ENCODE data around the gene BSDC1. TPM values are rescaled to one million over a fixed set of nuclear protein-coding genes. Genes with fewer than 3 reads are reported as not detected.

BSDC1 gene
- total RNA-seq, 1 experiment from 2014 or later, result 44.3 TPM

DNA sequence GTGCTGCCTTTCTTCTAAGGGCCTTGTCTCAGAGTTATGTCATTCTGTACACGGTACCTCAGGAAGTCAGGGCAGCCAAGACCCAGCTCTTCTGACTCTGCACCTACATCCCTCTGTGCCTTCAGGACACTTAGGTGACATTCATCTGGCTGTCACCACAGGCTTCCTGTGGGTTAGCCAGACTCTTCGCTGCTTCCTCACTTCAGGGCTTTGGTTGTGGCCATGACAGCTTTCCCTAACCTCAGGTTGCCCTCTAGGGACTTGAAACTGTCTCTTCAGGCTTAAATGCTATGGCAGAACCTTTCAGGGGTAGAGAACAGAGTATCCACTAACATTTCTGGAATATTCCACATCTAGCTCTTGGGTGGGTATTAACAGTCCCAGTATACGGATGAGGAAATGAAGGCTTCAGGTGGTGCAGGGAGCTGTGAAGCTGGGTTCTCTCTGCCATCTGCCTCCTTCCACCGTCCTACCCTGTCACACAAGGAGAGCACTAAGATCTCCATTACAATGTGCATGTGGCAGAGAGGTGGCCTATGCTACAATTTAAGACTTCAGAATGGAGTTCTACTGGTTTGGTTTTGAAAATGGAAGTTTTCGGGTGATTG is 22.0 kb downstream of the BSDC1 start:
- no peaks in the 10 kb centered on the region for H3K27me3 Mint-ChIP-seq (ENCODE audit: low read depth)
- POLR2A ChIA-PET, result no interaction called here
- CTCF ChIA-PET, result interaction anchor here (0.9 kb wide), 1 partner anchor 21 kb away, joined by 3 read pairs; no protein-coding TSS in a partner anchor
- DNase-seq (ENCODE audit: low spot score), result no peak
- H3K4me3 Mint-ChIP-seq, result no peak overlapping the region
- H3K9me3 Mint-ChIP-seq, result no peaks in the 10 kb centered on the region
- no peak overlapping the region for H3K27ac Mint-ChIP-seq
- H3K4me1 Mint-ChIP-seq, result no peaks in the 10 kb centered on the region
- peaks cover 59% of the 10 kb centered on the region for H3K36me3 Mint-ChIP-seq
- ATAC-seq, result no peak
- TF ChIP-seq NR3C1 (CRISPR knock-in tag; conservative IDR thresholded peaks at IDR 0.05; ENCODE audit: low read depth), result no peak
- TF ChIP-seq, protein P1, sequence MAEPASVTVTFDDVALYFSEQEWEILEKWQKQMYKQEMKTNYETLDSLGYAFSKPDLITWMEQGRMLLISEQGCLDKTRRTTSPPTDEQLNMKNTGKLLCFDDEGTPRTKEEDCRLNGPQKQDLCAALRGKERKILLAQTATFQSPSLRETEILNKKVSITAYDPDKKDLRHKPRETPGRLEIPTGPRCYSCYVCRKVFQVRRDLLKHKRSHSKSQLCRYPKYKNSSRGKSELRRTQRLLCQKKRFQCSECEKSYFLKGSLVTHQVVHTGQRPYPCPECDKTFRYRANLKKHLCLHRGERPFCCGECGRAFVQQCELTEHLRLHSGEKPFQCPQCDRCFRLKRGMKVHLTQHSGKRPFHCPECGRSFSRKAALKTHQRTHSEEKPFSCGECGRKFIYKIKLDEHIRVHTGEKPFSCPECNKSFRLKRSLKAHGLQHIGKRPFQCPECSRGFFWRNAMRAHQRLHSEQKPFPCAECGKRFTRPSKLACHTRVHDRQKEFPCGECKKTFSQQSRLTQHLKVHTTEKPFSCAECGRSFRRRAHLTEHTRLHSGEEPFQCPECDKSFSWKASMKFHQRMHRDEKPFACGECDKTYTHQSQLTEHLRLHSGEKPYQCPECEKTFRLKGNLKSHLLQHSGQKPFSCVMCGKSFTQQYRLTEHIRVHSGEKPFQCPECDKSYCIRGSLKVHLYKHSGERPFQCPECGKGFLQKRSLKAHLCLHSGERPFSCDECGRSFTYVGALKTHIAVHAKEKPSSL (CRISPR knock-in tag; conservative IDR thresholded peaks at IDR 0.05), result no peak
- TF ChIP-seq JAZF1 (CRISPR knock-in tag; IDR thresholded peaks at IDR 0.05), result no peak
- TF ChIP-seq TP53 (CRISPR knock-in tag; IDR thresholded peaks at IDR 0.05), result no peak
- TF ChIP-seq, protein P2, sequence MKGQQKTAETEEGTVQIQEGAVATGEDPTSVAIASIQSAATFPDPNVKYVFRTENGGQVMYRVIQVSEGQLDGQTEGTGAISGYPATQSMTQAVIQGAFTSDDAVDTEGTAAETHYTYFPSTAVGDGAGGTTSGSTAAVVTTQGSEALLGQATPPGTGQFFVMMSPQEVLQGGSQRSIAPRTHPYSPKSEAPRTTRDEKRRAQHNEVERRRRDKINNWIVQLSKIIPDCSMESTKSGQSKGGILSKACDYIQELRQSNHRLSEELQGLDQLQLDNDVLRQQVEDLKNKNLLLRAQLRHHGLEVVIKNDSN (CRISPR knock-in tag; IDR thresholded peaks at IDR 0.05), result no peak
- TF ChIP-seq, protein P3, sequence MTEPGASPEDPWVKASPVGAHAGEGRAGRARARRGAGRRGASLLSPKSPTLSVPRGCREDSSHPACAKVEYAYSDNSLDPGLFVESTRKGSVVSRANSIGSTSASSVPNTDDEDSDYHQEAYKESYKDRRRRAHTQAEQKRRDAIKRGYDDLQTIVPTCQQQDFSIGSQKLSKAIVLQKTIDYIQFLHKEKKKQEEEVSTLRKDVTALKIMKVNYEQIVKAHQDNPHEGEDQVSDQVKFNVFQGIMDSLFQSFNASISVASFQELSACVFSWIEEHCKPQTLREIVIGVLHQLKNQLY (CRISPR knock-in tag; IDR thresholded peaks at IDR 0.05), result no peak
- TF ChIP-seq, protein P4, sequence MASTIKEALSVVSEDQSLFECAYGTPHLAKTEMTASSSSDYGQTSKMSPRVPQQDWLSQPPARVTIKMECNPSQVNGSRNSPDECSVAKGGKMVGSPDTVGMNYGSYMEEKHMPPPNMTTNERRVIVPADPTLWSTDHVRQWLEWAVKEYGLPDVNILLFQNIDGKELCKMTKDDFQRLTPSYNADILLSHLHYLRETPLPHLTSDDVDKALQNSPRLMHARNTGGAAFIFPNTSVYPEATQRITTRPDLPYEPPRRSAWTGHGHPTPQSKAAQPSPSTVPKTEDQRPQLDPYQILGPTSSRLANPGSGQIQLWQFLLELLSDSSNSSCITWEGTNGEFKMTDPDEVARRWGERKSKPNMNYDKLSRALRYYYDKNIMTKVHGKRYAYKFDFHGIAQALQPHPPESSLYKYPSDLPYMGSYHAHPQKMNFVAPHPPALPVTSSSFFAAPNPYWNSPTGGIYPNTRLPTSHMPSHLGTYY (CRISPR knock-in tag; IDR thresholded peaks at IDR 0.05), result no peak
- TF ChIP-seq, protein P5, sequence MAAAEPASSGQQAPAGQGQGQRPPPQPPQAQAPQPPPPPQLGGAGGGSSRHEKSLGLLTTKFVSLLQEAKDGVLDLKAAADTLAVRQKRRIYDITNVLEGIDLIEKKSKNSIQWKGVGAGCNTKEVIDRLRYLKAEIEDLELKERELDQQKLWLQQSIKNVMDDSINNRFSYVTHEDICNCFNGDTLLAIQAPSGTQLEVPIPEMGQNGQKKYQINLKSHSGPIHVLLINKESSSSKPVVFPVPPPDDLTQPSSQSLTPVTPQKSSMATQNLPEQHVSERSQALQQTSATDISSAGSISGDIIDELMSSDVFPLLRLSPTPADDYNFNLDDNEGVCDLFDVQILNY (CRISPR knock-in tag; IDR thresholded peaks at IDR 0.05), result no peak
- TF ChIP-seq, protein P6, sequence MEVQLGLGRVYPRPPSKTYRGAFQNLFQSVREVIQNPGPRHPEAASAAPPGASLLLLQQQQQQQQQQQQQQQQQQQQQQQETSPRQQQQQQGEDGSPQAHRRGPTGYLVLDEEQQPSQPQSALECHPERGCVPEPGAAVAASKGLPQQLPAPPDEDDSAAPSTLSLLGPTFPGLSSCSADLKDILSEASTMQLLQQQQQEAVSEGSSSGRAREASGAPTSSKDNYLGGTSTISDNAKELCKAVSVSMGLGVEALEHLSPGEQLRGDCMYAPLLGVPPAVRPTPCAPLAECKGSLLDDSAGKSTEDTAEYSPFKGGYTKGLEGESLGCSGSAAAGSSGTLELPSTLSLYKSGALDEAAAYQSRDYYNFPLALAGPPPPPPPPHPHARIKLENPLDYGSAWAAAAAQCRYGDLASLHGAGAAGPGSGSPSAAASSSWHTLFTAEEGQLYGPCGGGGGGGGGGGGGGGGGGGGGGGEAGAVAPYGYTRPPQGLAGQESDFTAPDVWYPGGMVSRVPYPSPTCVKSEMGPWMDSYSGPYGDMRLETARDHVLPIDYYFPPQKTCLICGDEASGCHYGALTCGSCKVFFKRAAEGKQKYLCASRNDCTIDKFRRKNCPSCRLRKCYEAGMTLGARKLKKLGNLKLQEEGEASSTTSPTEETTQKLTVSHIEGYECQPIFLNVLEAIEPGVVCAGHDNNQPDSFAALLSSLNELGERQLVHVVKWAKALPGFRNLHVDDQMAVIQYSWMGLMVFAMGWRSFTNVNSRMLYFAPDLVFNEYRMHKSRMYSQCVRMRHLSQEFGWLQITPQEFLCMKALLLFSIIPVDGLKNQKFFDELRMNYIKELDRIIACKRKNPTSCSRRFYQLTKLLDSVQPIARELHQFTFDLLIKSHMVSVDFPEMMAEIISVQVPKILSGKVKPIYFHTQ (CRISPR knock-in tag; IDR thresholded peaks at IDR 0.05), result no peak
- TF ChIP-seq, protein P7, sequence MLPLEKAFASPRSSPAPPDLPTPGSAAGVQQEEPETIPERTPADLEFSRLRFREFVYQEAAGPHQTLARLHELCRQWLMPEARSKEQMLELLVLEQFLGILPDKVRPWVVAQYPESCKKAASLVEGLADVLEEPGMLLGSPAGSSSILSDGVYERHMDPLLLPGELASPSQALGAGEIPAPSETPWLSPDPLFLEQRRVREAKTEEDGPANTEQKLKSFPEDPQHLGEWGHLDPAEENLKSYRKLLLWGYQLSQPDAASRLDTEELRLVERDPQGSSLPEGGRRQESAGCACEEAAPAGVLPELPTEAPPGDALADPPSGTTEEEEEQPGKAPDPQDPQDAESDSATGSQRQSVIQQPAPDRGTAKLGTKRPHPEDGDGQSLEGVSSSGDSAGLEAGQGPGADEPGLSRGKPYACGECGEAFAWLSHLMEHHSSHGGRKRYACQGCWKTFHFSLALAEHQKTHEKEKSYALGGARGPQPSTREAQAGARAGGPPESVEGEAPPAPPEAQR (CRISPR knock-in tag; IDR thresholded peaks at IDR 0.05), result no peak
- TF ChIP-seq, protein P8, sequence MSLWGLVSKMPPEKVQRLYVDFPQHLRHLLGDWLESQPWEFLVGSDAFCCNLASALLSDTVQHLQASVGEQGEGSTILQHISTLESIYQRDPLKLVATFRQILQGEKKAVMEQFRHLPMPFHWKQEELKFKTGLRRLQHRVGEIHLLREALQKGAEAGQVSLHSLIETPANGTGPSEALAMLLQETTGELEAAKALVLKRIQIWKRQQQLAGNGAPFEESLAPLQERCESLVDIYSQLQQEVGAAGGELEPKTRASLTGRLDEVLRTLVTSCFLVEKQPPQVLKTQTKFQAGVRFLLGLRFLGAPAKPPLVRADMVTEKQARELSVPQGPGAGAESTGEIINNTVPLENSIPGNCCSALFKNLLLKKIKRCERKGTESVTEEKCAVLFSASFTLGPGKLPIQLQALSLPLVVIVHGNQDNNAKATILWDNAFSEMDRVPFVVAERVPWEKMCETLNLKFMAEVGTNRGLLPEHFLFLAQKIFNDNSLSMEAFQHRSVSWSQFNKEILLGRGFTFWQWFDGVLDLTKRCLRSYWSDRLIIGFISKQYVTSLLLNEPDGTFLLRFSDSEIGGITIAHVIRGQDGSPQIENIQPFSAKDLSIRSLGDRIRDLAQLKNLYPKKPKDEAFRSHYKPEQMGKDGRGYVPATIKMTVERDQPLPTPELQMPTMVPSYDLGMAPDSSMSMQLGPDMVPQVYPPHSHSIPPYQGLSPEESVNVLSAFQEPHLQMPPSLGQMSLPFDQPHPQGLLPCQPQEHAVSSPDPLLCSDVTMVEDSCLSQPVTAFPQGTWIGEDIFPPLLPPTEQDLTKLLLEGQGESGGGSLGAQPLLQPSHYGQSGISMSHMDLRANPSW (CRISPR knock-in tag; conservative IDR thresholded peaks at IDR 0.05; ENCODE audit: low read depth), result no peak
- no peak for TF ChIP-seq OVOL2 (CRISPR knock-in tag; IDR thresholded peaks at IDR 0.05; ENCODE audit: borderline replicate concordance)
- TF ChIP-seq ZNF416 (CRISPR knock-in tag; IDR thresholded peaks at IDR 0.05), result no peak
- TF ChIP-seq, protein P9, sequence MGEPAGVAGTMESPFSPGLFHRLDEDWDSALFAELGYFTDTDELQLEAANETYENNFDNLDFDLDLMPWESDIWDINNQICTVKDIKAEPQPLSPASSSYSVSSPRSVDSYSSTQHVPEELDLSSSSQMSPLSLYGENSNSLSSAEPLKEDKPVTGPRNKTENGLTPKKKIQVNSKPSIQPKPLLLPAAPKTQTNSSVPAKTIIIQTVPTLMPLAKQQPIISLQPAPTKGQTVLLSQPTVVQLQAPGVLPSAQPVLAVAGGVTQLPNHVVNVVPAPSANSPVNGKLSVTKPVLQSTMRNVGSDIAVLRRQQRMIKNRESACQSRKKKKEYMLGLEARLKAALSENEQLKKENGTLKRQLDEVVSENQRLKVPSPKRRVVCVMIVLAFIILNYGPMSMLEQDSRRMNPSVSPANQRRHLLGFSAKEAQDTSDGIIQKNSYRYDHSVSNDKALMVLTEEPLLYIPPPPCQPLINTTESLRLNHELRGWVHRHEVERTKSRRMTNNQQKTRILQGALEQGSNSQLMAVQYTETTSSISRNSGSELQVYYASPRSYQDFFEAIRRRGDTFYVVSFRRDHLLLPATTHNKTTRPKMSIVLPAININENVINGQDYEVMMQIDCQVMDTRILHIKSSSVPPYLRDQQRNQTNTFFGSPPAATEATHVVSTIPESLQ (CRISPR knock-in tag; IDR thresholded peaks at IDR 0.05), result no peak
- TF ChIP-seq SMAD3 (CRISPR knock-in tag; IDR thresholded peaks at IDR 0.05; ENCODE audit: borderline replicate concordance), result no peak
- TF ChIP-seq TEAD4 (CRISPR knock-in tag; IDR thresholded peaks at IDR 0.05), result no peak
- TF ChIP-seq, protein P10, sequence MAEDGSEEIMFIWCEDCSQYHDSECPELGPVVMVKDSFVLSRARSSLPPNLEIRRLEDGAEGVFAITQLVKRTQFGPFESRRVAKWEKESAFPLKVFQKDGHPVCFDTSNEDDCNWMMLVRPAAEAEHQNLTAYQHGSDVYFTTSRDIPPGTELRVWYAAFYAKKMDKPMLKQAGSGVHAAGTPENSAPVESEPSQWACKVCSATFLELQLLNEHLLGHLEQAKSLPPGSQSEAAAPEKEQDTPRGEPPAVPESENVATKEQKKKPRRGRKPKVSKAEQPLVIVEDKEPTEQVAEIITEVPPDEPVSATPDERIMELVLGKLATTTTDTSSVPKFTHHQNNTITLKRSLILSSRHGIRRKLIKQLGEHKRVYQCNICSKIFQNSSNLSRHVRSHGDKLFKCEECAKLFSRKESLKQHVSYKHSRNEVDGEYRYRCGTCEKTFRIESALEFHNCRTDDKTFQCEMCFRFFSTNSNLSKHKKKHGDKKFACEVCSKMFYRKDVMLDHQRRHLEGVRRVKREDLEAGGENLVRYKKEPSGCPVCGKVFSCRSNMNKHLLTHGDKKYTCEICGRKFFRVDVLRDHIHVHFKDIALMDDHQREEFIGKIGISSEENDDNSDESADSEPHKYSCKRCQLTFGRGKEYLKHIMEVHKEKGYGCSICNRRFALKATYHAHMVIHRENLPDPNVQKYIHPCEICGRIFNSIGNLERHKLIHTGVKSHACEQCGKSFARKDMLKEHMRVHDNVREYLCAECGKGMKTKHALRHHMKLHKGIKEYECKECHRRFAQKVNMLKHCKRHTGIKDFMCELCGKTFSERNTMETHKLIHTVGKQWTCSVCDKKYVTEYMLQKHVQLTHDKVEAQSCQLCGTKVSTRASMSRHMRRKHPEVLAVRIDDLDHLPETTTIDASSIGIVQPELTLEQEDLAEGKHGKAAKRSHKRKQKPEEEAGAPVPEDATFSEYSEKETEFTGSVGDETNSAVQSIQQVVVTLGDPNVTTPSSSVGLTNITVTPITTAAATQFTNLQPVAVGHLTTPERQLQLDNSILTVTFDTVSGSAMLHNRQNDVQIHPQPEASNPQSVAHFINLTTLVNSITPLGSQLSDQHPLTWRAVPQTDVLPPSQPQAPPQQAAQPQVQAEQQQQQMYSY (CRISPR knock-in tag; IDR thresholded peaks at IDR 0.05), result no peak
